Stomach (tissue), 4 donors: ENCODE results near the gene GADD45GIP1.

Source experiments
- EP300 ChIP-seq: sonication (generic); formaldehyde crosslinking; IDR thresholded peaks from one replicate; pipeline ENCODE4 v1.6.1; 2017; ENCODE audit warnings: antibody characterized with exemption
- POLR2AphosphoS5 ChIP-seq, 3 donors: sonication (generic); formaldehyde crosslinking; IDR thresholded peaks; one replicate each; pipeline ENCODE4 v1.6.1; 2016; ENCODE audit warnings: antibody characterized with exemption in 3 of 3

- TF ChIP-seq POLR2AphosphoS5 (IDR thresholded peaks at IDR 0.05): no peak
- TF ChIP-seq EP300: no peak
These were observed 34.1 kb downstream of the GADD45GIP1 start for GRCh38 chr19:12922959-12923358.
